CD4-positive, alpha-beta T cell treated with Interleukin-1 beta for 1 hour (primary cell): ENCODE data around the gene DSCAML1.

Source experiments
- DNase-seq, 2 donors: peaks; one replicate each; pipeline ENCODE4 v3.0.0-alpha.2; 2020 to 2022

Gene DSCAML1

DNA sequence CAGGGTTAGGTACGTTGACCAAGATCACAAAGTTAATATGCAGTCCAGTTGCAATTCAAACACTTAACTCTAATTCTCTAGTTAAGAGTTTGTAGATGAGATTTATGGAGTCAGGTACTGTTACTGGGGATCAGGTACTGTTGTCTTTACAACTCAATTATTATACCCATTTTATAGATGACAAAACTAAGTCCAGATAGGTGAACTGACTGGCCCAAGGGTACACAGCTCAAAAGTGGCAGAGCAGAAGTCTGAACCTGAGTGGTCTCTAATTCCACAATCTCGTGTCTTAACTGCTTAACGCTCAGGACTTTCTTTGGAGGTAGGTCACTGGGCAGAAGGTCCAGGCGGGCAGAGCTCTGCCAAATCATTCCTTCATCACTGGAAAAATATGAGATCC lies 77.5 kb downstream of the DSCAML1 start:
- DNase-seq = no peak

DNA sequence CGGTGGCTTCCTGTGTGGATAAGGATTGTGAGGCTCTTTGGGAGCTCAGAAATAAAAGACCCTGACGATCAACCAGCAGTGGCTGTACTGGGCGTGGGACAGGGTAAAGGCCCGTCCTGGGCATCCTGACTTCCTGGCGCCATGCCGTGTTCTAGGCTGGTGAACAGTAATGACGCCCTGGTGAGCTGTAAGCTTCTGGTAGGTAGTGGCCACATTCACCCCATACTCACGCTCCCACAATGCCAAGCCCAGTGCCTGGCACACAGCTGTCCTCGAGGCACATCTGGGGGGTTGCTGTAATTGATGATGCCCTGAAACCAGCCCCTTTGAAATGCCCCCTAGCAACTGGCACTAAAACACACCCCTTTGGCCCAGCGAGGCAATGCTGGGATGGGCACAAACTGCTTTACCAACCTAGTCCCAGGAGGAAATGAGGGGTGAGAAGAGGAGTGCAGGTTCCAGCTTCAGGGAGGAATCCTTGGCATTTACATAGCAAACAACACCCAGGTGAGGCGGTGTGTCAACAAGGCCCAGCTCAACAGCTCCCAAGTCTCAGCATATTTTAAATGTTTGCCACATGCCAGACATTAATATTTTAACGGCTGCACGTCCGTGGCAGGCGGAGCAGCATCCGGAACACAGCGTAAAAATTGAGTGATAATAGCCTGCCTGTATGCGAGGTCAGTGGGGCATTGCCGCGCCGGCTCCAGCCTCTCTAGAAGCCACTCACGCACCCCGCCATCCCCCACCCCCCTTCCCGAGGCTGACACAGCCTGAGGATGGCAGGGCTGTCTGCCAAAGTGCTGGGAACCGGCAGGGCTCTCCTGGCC lies 79.3 kb downstream of the DSCAML1 start:
- DNase-seq = no peak

DNA sequence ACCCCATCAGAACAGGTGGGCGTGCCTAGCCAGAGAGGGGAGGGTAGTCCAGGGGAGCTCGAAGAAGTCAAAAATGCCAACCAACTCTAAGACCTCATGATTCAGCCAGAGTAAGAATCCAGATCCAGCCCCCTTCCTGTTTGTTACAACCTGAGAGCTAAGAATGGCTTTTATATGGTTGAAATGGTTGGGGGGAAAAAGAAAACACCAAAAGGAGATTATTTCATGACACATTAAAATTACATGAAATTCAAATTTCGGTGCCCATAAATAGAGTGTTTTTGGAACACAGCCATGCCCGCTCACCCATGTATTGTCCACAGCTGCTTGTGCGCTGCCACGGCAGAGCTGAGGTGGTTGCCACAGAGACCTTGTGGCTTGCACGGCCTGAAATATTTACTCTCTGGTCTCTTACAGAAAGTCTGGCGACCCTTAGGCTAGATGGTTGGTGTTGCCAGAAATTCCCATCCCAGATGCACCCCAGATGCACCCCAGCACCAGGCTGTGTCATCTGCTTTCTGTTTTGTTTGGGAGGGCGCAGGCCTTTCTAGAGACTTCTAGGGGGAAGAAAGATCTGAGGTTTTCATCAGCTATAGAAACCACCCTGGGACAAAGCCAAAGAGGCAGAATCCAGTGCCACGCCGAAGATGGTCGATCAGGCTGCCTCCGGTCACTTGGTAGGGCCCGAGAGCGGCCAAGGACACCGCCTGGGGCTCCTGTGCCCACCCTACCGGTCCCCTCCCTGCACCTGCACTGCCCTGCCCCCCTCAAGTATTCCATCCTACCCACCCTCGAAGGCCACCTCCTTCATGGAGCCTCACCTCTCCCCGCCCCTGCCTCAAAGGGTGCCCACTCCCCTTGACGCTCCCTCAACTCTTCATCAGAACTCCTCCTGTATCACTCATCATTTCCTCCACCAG lies 80.2 kb downstream of the DSCAML1 start:
- DNase-seq = no peak

DNA sequence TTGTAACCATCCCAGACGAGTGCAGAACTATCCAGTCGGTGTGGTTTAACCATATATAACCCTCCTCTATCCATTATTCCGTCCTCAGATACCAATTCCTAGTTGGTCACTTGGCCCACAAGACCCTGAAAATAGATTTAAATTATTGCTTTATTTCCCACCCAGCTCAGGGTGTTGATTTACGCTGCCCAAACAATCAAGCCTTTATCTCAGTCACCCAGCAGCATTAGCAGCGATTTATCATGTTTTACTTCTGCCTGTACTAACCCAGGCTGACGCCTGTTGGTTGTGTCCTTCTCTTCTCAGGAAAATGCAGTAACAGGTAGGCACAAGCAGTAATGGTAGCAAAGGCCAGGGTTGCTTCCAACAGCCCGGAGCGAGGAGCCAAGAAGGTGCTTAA lies 81.2 kb downstream of the DSCAML1 start:
- DNase-seq = no peak

DNA sequence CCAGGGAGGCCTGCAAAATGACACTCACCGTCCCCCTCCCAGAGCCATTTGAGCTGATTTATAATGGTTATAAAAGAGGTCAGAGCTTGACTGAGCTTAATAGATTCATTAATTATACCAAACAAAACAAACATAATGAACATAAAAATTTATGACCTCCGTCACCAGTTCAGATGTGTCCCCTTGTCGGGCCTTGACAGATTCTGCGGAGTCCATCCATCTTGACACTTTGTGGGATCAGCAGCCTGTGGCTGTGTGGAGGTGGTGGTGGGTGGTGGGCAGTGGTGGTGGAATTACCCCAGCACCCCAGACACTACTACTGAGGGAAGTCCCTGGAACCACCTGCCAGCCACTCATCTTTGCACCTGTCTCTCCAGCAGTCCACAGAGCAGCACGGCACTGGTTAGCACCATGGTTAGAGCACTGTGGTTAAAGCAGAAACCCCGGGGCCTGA lies 83.5 kb downstream of the DSCAML1 start:
- DNase-seq = no peak

DNA sequence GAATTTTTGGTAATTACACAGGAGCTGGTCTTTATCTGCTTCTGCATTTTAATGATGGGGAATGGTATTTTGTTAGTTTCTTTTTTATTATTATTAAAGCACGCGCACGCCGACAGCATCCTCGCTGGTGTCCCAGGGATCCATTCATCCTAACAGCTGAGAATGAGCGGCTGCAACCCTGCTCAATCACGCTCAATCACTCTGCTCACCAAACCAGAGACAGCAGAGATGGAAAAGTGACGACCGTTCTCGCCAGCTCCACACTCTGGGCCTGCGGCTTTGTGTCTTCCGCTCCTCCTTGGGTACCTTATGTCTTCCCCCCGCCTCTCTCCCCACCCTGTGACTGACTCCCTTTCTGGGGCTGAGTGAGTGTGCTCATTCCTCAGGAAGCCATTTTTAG lies 84.5 kb downstream of the DSCAML1 start:
- no peak for DNase-seq

DNA sequence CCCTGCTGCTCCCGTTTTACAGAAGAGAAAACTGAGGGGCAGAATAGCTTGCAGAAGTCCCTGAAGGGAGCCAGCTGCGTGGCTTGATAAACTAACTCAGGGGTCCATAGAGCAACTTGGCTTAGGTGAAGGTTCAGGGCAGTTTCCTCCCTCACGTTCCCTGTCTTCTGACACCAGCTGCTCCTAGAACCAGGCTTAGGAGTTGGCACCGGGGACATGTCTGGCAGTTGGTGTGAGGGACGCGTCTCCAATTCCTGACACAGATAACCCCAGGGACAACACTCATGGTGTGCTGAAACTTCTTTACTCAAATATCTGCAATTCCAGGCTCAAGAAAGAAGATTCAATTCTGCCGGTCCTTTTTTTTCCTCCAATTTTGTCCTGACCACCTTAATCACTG lies 85.7 kb downstream of the DSCAML1 start:
- DNase-seq = no peak

DNA sequence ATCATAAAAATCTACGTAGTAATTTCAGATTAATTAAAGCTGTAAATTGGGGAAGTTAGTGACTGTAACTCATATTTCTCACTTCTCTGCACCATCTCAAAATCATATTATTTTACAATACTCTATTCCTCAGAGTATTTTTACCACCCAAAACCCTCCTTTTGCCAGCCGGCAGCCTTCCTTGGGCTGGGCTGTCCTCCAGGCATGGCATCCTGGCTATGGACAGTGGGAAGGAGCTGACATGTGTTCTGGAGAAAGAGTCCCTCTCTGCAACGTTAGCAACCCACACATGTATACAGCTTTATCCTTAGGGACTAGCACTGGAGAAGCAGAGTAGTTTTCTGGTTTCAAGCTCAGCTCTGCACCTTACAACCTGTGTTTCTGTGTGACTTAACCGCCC lies 86.8 kb downstream of the DSCAML1 start:
- no peak for DNase-seq

DNA sequence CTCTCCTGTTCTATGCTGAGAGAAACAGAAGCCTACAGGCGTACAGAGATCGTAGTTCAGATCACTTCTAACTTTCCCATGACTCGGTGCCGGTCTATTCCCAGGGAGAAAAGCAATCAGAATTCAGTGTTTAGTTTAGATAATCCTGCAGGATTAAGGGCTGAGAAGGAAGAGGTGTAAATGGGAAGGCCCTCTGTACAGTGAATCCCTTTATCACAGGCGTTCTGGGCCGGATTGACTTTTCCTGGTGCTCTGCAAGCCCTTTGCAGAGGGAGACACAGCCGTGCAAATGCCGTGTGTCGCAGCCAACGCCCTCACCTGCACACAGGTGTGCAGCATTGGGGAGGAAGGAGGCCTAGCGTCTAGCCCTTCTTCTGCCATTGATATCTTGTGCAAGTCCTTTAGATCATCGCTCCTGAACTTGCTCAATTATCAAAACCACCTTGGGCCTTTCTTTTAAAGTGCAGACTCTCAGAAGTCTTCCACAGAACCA lies 90.6 kb downstream of the DSCAML1 start:
- DNase-seq = no peak

DNA sequence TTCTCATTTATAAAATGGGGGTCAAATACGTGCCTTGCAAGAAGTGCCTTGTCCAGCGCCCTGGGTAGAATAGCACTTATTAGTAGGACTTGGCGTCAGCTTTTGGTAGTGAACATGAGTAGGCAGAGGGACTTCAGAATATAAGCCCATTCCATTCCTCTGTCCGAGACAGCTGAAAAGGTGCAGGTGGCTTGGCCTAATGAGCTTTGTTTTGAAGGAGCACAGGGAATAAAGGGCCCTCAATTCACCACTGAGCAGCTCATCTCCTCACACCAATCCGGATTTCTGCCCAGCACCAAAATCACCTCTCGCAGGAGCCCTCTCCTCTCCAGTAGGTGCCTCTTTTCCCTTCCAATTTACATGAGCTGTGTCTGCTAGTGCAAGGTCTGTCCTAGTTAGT lies 91.2 kb downstream of the DSCAML1 start:
- no peak for DNase-seq

DNA sequence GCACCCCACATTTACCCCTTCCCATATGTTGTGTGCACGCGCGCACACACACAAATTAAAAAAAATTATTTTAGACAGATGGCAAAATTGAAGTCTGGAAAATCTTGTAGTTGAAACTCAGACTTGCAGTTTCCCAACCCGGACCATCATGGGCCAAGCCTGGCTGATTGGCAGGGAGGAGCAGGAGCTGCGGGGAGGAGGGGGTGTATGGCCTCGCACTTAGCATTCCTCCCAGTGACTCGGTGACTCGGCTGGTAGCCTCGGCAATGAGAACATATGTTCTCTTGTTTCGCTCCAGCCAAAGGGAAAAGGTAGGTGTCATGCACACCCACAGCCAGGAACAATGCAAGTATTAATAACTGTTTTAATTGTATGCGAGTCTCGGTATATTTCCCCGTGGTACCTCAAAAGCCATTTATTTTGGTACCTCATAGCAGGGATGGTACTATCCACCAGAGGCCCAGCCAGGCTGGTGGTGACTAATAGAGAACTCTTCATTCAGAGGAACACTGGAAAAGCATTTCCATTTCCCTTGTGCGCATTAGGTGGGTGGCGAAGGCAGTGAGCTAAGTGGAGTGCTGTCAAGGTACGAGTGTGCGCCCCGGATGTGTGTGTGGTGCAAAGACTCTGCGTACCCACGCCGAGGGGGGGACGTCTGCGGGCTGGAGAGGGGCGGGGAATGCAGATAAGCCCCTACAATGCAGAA lies 92.5 kb downstream of the DSCAML1 start:
- DNase-seq = no peak

DNA sequence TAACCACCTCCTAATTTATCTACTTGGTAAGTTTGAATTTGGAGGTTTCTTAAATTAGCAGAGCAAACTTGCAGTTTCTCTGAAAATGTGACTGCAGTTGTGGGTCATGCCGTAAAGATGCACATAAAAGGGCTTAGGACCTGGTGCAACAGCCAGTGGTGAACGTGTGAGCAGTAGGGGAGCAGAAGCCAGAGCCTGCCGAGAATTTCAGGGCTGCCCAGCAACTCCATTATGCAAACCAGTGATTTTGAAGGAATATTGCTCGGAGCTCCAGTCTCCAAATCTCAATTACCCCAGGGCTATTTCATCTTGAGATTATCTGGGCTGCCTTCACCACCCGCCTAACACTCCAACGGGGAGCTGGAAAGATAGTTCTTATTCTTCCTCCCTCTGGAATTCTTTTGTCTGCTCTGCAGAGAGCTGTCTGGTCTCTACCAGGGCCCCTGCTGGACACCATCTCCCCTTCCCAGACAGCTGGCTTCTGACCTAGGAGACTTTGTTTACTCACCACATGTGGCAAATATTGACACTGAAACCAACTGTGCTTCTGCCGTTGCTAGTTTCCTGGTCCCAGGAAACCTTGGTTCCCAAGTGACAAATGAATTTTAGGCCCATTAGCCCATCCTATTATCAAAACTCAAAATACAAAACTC lies 93.9 kb downstream of the DSCAML1 start:
- no peak for DNase-seq

DNA sequence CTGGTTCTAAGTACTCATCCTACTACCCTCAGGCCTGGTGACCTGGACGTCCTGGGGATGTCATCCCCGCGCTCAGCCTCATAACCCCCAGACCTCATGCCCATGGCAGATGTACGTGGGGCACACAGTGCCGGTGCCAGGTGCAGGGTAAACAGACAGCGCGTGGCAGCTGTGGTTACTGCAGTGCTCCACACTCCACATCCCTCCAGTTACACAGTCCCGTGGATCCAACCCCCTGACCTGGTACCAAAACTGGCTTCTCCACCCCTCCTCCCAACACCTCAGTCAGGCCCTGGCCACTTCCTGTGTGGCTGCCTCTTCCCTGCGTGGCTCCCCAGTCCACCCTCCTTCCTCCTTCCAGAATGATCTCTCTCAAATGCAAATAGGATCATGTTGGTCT lies 95.2 kb downstream of the DSCAML1 start:
- DNase-seq = no peak

DNA sequence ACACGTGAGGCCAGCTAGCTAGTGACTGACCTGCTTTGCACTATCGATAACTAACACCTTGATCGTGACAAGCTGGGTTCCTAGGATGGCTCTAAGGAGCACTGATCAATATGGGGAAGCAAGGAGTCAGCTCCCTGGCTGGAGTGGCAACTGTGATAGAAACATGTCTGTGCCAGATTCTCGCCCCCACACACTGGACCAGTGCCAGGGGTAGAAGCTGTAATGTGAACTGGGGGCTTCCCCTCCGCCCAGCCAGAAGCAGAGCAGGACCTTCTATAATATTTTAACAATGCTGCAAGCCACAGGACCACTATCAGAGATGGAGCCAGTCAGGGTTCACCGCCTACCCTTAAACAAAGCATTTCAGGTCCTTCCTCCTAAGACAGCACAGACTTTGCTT lies 96.5 kb downstream of the DSCAML1 start:
- DNase-seq = no peak

DNA sequence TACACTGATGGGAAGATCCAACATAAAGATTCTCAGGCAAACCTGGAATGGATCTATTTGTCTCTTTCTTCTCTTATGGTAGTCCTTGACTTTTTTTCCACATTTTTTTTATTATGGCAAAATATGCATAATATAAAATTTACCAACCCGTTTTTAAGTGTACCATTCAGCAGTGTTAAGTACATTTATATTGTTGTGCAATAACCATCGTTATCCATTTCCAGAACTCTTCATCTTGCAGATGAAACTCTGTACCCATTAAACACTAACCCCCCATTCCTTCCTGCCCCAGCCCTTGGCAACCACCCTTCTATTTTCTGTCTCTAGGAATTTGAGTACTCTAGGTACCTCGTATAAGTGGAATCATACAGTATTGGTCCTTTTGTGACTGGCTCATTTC lies 99.7 kb downstream of the DSCAML1 start:
- no peak for DNase-seq

DNA sequence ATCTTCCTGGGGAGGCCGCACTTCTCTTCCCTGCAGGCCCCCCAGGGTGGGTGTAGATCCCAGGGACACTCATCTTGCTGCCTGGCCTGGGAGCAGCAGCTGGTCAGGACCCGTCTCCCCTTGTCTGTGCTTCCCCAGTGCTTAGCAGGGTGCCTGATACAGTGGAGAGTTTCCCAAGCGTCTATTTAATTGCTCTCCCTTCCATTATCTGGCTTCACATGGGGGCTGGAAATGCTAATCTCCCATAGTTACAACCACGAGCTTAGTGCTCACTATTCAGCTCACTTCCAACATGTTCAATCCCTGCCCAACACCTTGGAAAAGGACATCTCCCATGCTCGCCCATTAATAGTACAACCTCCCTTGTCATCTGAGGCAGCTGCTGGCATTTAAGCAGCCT lies 100.5 kb downstream of the DSCAML1 start:
- no peak for DNase-seq

DNA sequence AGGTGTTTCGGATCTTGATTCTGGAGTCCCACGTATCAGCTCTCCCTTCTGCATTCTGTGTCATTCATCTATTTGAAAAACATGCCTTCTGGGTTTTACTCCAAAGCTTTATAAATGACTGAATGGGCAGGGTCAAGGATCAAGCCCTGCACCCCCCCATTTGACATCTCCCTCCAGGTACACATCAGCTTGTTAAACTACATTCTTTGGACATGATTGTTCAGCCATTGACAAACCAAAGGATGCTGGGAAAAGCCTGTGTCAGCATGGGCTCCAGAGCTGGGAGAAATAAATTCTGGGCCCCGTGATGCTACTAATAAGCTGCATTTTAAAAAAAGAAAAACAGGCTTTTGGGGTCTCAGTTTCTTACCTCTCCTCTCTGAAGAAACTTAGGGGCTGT lies 103.7 kb downstream of the DSCAML1 start:
- DNase-seq = no peak

DNA sequence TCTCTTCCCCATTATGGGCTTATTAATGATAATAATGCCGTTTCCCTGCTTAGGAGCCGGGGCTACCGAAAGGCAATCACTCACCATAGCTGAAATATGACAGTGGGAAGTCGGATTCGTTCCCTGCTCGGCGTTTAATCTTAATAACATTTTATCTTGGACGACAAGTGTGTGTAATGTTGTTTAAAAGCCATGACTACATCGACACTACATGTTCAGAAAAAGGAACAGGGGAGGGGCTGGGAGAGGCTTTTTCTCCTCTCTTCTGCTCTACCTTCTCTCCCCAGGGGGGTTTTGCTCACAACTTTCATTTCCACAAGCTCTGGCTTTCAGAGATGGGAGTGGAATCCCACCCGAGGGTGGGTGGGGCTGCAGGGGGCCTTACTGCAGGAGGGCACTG lies 105.5 kb downstream of the DSCAML1 start:
- DNase-seq = no peak

DNA sequence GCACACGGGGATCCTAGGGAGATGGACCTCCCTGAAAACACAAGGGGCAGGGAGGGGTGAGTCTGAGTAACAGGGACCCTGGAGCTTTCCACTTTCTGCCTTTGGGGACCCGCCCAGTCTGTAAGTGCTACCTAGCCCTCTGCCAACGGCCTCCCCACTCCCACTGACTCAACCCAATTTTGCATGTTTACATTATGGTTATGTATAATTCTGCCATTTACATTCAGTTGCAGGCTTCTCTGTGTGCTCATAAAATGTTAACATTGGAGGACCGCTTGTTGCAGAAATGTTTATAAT lies 105.8 kb downstream of the DSCAML1 start:
- no peak for DNase-seq

DNA sequence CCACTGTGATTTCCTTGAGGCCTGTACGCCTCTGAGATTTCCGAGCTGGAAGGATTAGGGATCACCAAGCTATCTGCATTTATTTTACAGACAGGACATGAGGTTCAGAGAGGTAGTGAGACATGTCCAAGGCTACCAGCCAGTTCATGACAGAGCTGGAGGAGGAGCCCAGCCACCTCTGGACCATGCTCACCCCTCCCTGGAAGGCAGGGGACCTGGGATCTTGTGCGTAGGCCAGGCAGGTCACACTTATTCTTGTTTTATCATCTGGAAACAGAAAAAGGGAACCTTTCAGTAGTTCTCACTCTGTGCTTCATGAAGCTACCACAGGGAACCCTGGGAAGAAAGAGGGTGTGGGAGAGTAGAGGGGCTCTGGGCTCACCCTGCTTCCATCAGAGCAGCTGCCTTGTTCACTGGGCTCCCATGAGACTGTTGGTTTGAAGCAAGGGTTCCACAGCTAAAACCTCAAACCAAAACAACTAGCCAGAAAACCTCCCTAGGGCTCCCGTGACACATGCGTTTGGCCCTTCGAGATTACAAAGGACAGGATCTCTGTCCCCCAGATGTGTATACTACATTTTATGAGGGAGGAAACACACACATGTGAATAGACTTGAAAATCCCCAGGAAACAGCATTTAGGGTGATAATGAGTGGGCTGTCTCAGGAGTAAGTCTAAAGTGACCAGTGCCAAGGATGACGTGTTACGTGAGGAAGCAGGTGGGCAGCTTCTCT lies 106.4 kb downstream of the DSCAML1 start:
- no peak for DNase-seq

DNA sequence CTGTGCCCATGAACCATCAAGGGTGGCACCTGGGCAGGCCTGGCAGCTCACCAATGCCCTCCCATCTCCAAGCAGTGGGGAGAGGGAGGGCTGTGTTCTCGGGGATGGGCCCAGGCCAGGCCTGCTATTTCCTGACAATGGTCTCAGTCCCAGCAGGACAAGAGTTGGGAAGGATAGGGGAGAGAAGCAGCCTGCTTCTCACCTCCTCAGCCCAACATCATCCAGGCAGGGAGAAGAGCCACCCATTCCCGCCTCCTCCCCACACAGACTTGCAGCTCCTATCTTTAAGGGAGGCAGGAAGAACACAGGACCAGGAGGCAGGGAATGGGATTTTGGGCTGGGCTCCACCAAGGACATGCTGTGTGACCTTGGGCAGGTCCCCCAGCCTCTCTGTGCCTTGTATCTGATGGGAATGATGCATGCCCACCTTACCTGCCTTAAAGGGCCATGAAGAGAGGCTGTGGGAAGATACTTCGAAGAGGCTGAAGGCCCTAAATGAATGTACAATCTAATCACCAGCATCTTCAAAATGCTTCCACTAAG lies 108.7 kb downstream of the DSCAML1 start:
- DNase-seq = no peak

DNA sequence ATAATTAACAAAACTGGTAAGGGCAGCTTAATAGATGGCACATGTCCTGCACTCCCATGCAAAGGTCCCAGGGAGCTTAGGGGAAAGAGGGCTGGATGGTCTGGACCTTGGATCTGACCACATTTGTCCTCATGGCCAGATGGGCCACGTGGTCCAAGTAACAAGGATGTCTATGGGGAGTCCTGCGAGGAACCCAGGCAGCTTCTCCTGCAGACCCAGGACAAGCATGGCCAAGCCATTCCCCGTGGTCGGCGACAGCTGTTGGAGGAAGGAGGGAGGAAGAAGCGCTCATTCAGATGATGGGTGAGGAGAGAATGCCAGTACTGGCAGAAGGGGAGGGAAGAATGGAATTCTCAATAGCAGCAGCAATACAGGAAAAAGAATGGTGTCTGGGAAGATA lies 109.2 kb downstream of the DSCAML1 start:
- no peak for DNase-seq
